K562 (cell line): ENCODE results near the gene CCDC73. TPM values are rescaled to one million over a fixed set of nuclear protein-coding genes. Genes with fewer than 3 reads are reported as not detected.

Experiments
- ATAC-seq: fragments of 200-7000 bp; cut with Tn5 transposase; 3 replicates; pipeline ENCODE4 v1.9.1; 2020; ENCODE audit warnings: moderate library complexity
- BruUV-seq: library from RNA; stranded (reverse); fragments of 400-500 nt; replicated peaks from 2 replicates; lab custom pipeline; 2021; lab: Mats Ljungman, UMichigan
- CTCF ChIA-PET: fragments of 300-600 bp; formaldehyde crosslinking; extraction: SDS; loops from one replicate; lab custom pipeline; 2021; ENCODE audit warnings: low intra/inter-chr PET ratio; lab: Yijun Ruan, JAX
- POLR2A ChIA-PET: fragments of 300-600, 350-650 bp; sonication (Branson Sonifier 250); formaldehyde crosslinking; extraction: SDS; loops from one replicate; lab custom pipeline; 2021; ENCODE audit warnings: antibody characterized with exemption, inconsistent platforms; lab: Yijun Ruan, JAX
- DNase-seq, 4 experiments: peaks; one replicate each; pipeline versions ENCODE4 v3.0.0 to v3.0.0-alpha.2; 2011 to 2018; ENCODE audit warnings: low spot score in 3 of 4, mixed read lengths in 3 of 4; ENCODE audit errors: extremely low read depth in 1 of 4
- FAIRE-seq: peaks from 2 replicates; lab custom pipeline; 2011; peaks lifted over from hg19 to GRCh38; lab: Jason Lieb, UNC
- H2AFZ ChIP-seq: 2 replicates; pipeline ENCODE4 v1.6.0; 2011; ENCODE audit warnings: low read depth, low read length, control low read depth, inconsistent platforms
- H3K27ac ChIP-seq: fragments of 200-600 bp; 3 replicates; pipeline ENCODE4 v1.8.0; 2011; ENCODE audit warnings: low read depth, mild to moderate bottlenecking, control low read depth, inconsistent platforms, low read length, moderate library complexity, mixed read lengths; ENCODE audit errors: extremely low read depth
- H3K27me3 ChIP-seq, 2 experiments: fragments of 300-600 bp in 1 of 2; 2 replicates in 1 of 2; 3 replicates in 1 of 2; pipeline versions ENCODE4 v1.6.0 to v1.8.0; 2011; ENCODE audit warnings: inconsistent platforms in 2 of 2, low read length in 2 of 2, mild to moderate bottlenecking in 1 of 2, mixed read lengths in 1 of 2, moderate library complexity in 1 of 2; ENCODE audit not compliant: control insufficient read depth in 2 of 2, insufficient read depth in 2 of 2
- H3K36me3 ChIP-seq: fragments of 300-600 bp; 3 replicates; pipeline ENCODE4 v1.8.0; 2011; ENCODE audit warnings: mild to moderate bottlenecking, low read length, inconsistent platforms; ENCODE audit not compliant: control insufficient read depth, insufficient read depth
- H3K4me1 ChIP-seq, 2 experiments: fragments of 200-600 bp in 1 of 2; replicated peaks in 1 of 2; 2 replicates in 1 of 2; 3 replicates in 1 of 2; pipeline versions ENCODE4 v1.5.1 to v1.8.0; 2011; ENCODE audit warnings: inconsistent platforms in 2 of 2, low read length in 2 of 2, mild to moderate bottlenecking in 1 of 2, mixed read lengths in 1 of 2, moderate library complexity in 1 of 2; ENCODE audit not compliant: control insufficient read depth in 2 of 2, insufficient read depth in 2 of 2
- H3K4me2 ChIP-seq: 2 replicates; pipeline ENCODE4 v1.6.1; 2011; ENCODE audit warnings: low read length, control low read depth, inconsistent platforms, mixed read lengths; ENCODE audit not compliant: insufficient read depth
- H3K4me3 ChIP-seq: fragments of 200-600 bp; sonication (generic), shearing (Covaris generic); 2 replicates; pipeline ENCODE4 v1.5.1; 2016; ENCODE audit warnings: control low read depth, inconsistent platforms
- H3K79me2 ChIP-seq: fragments of 200-600 bp; 3 replicates; pipeline ENCODE4 v1.8.0; 2011; ENCODE audit warnings: low read length, inconsistent platforms; ENCODE audit not compliant: control insufficient read depth, insufficient read depth
- H3K9ac ChIP-seq, 2 experiments: 2 replicates each; pipeline versions ENCODE4 v1.6.0 to v1.6.1; 2011; ENCODE audit warnings: low read depth in 2 of 2, low read length in 2 of 2, control low read depth in 1 of 2, inconsistent platforms in 1 of 2, mild to moderate bottlenecking in 1 of 2, mixed read lengths in 1 of 2; ENCODE audit not compliant: insufficient read depth in 1 of 2
- H3K9me1 ChIP-seq: one replicate; pipeline ENCODE4 v1.6.0; 2011; ENCODE audit warnings: inconsistent platforms, mild to moderate bottlenecking, low read length, moderate library complexity; ENCODE audit not compliant: control insufficient read depth, insufficient read depth
- H3K9me3 ChIP-seq: replicated peaks from 2 replicates; pipeline ENCODE4 v1.5.1; 2011; ENCODE audit warnings: low read depth, low read length, inconsistent platforms; ENCODE audit not compliant: control insufficient read depth, insufficient read depth
- H4K20me1 ChIP-seq: replicated peaks from 2 replicates; pipeline ENCODE4 v1.6.1; 2011; ENCODE audit warnings: low read length, inconsistent platforms, mixed read lengths; ENCODE audit not compliant: control insufficient read depth, insufficient read depth
- CHD4 ChIP-seq: fragments of 200-600 bp; sonication (generic); IDR thresholded peaks from 3 replicates; pipeline ENCODE4 v1.6.1; 2012; ENCODE audit warnings: low read depth, mild to moderate bottlenecking, mixed read lengths, low read length, inconsistent platforms; ENCODE audit not compliant: insufficient read depth, insufficient replicate concordance, poor library complexity, severe bottlenecking
- HOXB6 ChIP-seq: fragments of 250-450 bp; sonication (Bioruptor Pico); IDR thresholded peaks from 2 replicates; pipeline ENCODE4 v1.5.1; 2022; ENCODE audit warnings: mild to moderate bottlenecking, borderline replicate concordance
- ZBTB17 ChIP-seq: fragments of 450-650 bp; formaldehyde crosslinking; IDR thresholded peaks from 2 replicates; pipeline ENCODE4 v1.4.0; 2020; ENCODE audit warnings: mild to moderate bottlenecking
- WGBS: fragments of 100-300 bp; shearing (Covaris generic); methylation state at CpG from one replicate; pipeline ENCODE4 v1.1.6; 2016; ENCODE audit warnings: low coverage, mixed read lengths; ENCODE audit not compliant: insufficient coverage; ENCODE audit errors: missing lambda C conversion rate; 5-methylcytosine and 5-hydroxymethylcytosine counted together
- in situ Hi-C: fragments of 300-500 bp; cut with MboI; formaldehyde crosslinking; loops from 4 replicates; pipeline ENCODE4 v1.15.0; 2018; ENCODE audit warnings: inconsistent platforms, mixed read lengths
- intact Hi-C: fragments of 100-400 bp; cut with micrococcal nuclease; formaldehyde crosslinking; loops from 2 replicates; pipeline ENCODE4 v1.14.2; 2022
- polyA plus RNA-seq, 8 experiments: library from polyadenylated mRNA; depleted of rRNA in 4 of 8; stranded (reverse) in 5 of 8; unstranded in 3 of 8; fragments of >200 nt; fragmentation: Nextera tagmentation in 2 of 8; fragmentation: Illumina TruSeq in 1 of 8; extraction: Ambion mirVana in 2 of 8; extraction: Trizol in 1 of 8; gene quantifications; 2 replicates each; pipeline versions ENCODE4 v1.2.1 to v1.2.3, GENCODE V29; 2011 to 2014; ENCODE audit warnings: inconsistent platforms in 1 of 8, missing spikeins in 1 of 8
- total RNA-seq, 7 experiments: library from RNA; depleted of rRNA in 6 of 7; stranded (reverse); fragments of >200 nt in 6 of 7; fragmentation: Illumina TruSeq in 2 of 7; extraction: Trizol in 2 of 7; gene quantifications; 2 replicates each; pipeline versions ENCODE4 v1.2.1 to v1.2.3, GENCODE V29; 2011 to 2021; ENCODE audit warnings: low replicate concordance in 1 of 7
- TF ChIP-seq, protein P1 (sequence below): fragments of 250-450 bp; sonication (Bioruptor Pico); IDR thresholded peaks from 2 replicates; pipeline ENCODE4 v1.9.0; 2021; ENCODE audit warnings: mild to moderate bottlenecking
- TF ChIP-seq, protein P2 (sequence below), 2 experiments: fragments of 450-650 bp in 1 of 2; sonication (generic) in 1 of 2; formaldehyde crosslinking in 1 of 2; IDR thresholded peaks in 1 of 2; conservative IDR thresholded peaks in 1 of 2; 2 replicates each; pipeline versions ENCODE4 v1.6.1 to v1.8.1; 2016 to 2023; ENCODE audit warnings: mild to moderate bottlenecking in 2 of 2, moderate library complexity in 2 of 2, inconsistent platforms in 1 of 2, missing genetic modification reagents in 1 of 2

Gene CCDC73
- total and polyA plus RNA-seq, 9 of the 15 experiments (the other 6 are each of a cell fraction or from before 2014, with no cell fraction given): 0.20 to 0.21 TPM; not detected in 7

GRCh38 chr11:32575070-32575469, 219.4 kb downstream of the CCDC73 start:
- ATAC-seq (peak; percentile 15; the same call in 2 of the 3 replicates), DNase-seq (no peak), FAIRE-seq (no peak)
- Histone ChIP-seq H3K4me3 (no peak overlapping the region), H3K27me3 (no peaks in the 10 kb centered on the region), H2AFZ (peak overlapping the region; percentile 74), H3K4me1 (peaks cover 0 to 10% of the 10 kb centered on the region in 2 experiments; a peak in 3 of 5 replicates), H3K36me3 (no peaks in the 10 kb centered on the region), H3K4me2 (no peak overlapping the region), H3K9me3 (no peaks in the 10 kb centered on the region), H3K79me2 (no peaks in the 10 kb centered on the region), H4K20me1 (no peaks in the 10 kb centered on the region; the same call in 1 of the 2 replicates), H3K9ac (no peak overlapping the region), H3K27ac (no peak overlapping the region), H3K9me1 (no peaks in the 10 kb centered on the region)
- ChIA-PET POLR2A (interaction anchor here (2.0 kb wide), 1 partner anchor 8 kb away, joined by 9 read pairs; the partner anchor contains the start of gene EIF3M), CTCF (no interaction called here)
- TF ChIP-seq CHD4: no peak
- TF ChIP-seq, protein P1, sequence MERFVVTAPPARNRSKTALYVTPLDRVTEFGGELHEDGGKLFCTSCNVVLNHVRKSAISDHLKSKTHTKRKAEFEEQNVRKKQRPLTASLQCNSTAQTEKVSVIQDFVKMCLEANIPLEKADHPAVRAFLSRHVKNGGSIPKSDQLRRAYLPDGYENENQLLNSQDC: no peak
- no peak for TF ChIP-seq HOXB6 (CRISPR knock-in tag)
- TF ChIP-seq, protein P2, sequence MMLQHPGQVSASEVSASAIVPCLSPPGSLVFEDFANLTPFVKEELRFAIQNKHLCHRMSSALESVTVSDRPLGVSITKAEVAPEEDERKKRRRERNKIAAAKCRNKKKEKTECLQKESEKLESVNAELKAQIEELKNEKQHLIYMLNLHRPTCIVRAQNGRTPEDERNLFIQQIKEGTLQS (IDR thresholded peaks at IDR 0.05): no peak
- TF ChIP-seq, protein P2 (CRISPR knock-in tag; conservative IDR thresholded peaks at IDR 0.05): no peak
- TF ChIP-seq ZBTB17 (CRISPR knock-in tag): no peak
- in situ Hi-C loops (no loop called here), intact Hi-C loops (no loop called here)
- 12% methylated on average over 2 of the region's 2 CpGs for WGBS
- no TSS peak for BruUV-seq
